ENCODE data around the gene MMD. TPM values are rescaled to one million over a fixed set of nuclear protein-coding genes. Genes with fewer than 3 reads are reported as not detected.

MMD gene
- total and polyA plus RNA-seq, 9 of the 15 experiments (the other 6 are each of a cell fraction or from before 2014, with no cell fraction given), result 3.1 to 18.9 (median 10.7) TPM

- TF ChIP-seq ZBTB2 (IDR thresholded peaks at IDR 0.05) (no peak), ELF4 (CRISPR knock-in tag; IDR thresholded peaks at IDR 0.05) (no peak), CREB3 (tag; conservative IDR thresholded peaks at IDR 0.05; ENCODE audit: low read depth) (no peak), SMC3 (conservative IDR thresholded peaks at IDR 0.05; ENCODE audit: insufficient read depth, low read depth, low read length) (no peak), AFF1 (IDR thresholded peaks at IDR 0.05; ENCODE audit: low read depth in 1 of 2, partially characterized antibody in 2 of 2) (no peak)
Measured at GRCh38 chr17:55417411-55418268, 4.0 kb downstream of the MMD start (continued).

Measured in K562 (cell line).